A673 (cell line): ENCODE results near the gene FGF21. TPM values are rescaled to one million over a fixed set of nuclear protein-coding genes. Genes with fewer than 3 reads are reported as not detected.

ENCODE experiments used
- Bru-seq: library from RNA; stranded (reverse); fragments of 400-500 nt; gene quantifications from one replicate; lab custom pipeline; 2021; lab: Mats Ljungman, UMichigan
- BruChase-seq, 2 experiments: library from RNA; stranded (reverse); fragments of 400-500 nt; gene quantifications; one replicate each; lab custom pipeline; 2021; lab: Mats Ljungman, UMichigan
- BruUV-seq: library from RNA; stranded (reverse); fragments of 400-500 nt; replicated peaks from 2 replicates; lab custom pipeline; 2021; lab: Mats Ljungman, UMichigan
- CTCF ChIA-PET: fragments of 300-600 bp; sonication (Branson Sonifier 250); formaldehyde crosslinking; loops from one replicate; lab custom pipeline; 2022; ENCODE audit warnings: antibody characterized with exemption; lab: Charles Lee
- POLR2A ChIA-PET: fragments of 300-600 bp; sonication (Branson Sonifier 250); formaldehyde crosslinking; loops from one replicate; lab custom pipeline; 2022; ENCODE audit warnings: antibody characterized with exemption; ENCODE audit not compliant: low non-redundant PET; lab: Charles Lee
- DNase-seq: peaks from one replicate; pipeline ENCODE4 v3.0.0-alpha.2; 2015; ENCODE audit warnings: low spot score
- H3K27ac ChIP-seq: fragments of 200-600 bp; sonication (generic); 2 replicates; pipeline ENCODE4 v1.5.1; 2016; ENCODE audit warnings: mixed run types, low read depth, mild to moderate bottlenecking, mixed read lengths, antibody characterized with exemption, low read length; ENCODE audit not compliant: poor library complexity, severe bottlenecking
- H3K27me3 ChIP-seq: fragments of 200-600 bp; sonication (generic); replicated peaks from 2 replicates; pipeline ENCODE4 v1.6.1; 2017; ENCODE audit warnings: mixed run types, low read depth, mild to moderate bottlenecking, mixed read lengths, antibody characterized with exemption, low read length; ENCODE audit not compliant: insufficient read depth, poor library complexity
- H3K36me3 ChIP-seq: fragments of 200-600 bp; sonication (generic); 2 replicates; pipeline ENCODE4 v1.6.1; 2016; ENCODE audit warnings: mixed run types, mild to moderate bottlenecking, mixed read lengths, antibody characterized with exemption, low read length; ENCODE audit not compliant: insufficient read depth, poor library complexity, severe bottlenecking
- H3K4me1 ChIP-seq: fragments of 200-600 bp; sonication (generic); 2 replicates; pipeline ENCODE4 v1.6.1; 2017; ENCODE audit warnings: mixed run types, mild to moderate bottlenecking, mixed read lengths, antibody characterized with exemption, low read length; ENCODE audit not compliant: insufficient read depth, poor library complexity, severe bottlenecking
- H3K4me3 ChIP-seq: fragments of 200-600 bp; sonication (generic); 2 replicates; pipeline ENCODE4 v1.5.1; 2016; ENCODE audit warnings: low read depth, mixed run types, mild to moderate bottlenecking, mixed read lengths, low read length; ENCODE audit not compliant: poor library complexity, severe bottlenecking
- H3K9me3 ChIP-seq: fragments of 200-600 bp; sonication (generic); 2 replicates; pipeline ENCODE4 v1.6.1; 2016; ENCODE audit warnings: mixed run types, low read depth, mild to moderate bottlenecking, mixed read lengths, antibody characterized with exemption, low read length; ENCODE audit not compliant: poor library complexity, severe bottlenecking
- EZH2 ChIP-seq: fragments of 200-600 bp; sonication (generic); IDR thresholded peaks from 2 replicates; pipeline ENCODE4 v1.6.1; 2017; ENCODE audit warnings: borderline replicate concordance, low read depth, mild to moderate bottlenecking, mixed read lengths, antibody characterized with exemption, low read length; ENCODE audit not compliant: poor library complexity, severe bottlenecking
- intact Hi-C: fragments of 100-400 bp; cut with micrococcal nuclease; formaldehyde crosslinking; loops from one replicate; pipeline ENCODE4 v1.10.0; 2022; ENCODE audit not compliant: unreplicated experiment
- long read RNA-seq: library from polyadenylated mRNA; stranded (forward); transcript quantifications from one replicate; pipeline ENCODE4 v2.0.0, GENCODE V29; 2022
- total RNA-seq: library from RNA; stranded (reverse); gene quantifications from 2 replicates; pipeline ENCODE4 v1.2.3, GENCODE V29; 2021
- TF ChIP-seq, protein P1 (sequence below): fragments of 300-800, 200-600 bp; sonication (generic); conservative IDR thresholded peaks from 2 replicates; pipeline ENCODE4 v1.5.1; 2017; ENCODE audit warnings: low read depth, mild to moderate bottlenecking, antibody characterized with exemption, low read length, moderate library complexity, mixed read lengths

The FGF21 gene, protein sequence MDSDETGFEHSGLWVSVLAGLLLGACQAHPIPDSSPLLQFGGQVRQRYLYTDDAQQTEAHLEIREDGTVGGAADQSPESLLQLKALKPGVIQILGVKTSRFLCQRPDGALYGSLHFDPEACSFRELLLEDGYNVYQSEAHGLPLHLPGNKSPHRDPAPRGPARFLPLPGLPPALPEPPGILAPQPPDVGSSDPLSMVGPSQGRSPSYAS
- total RNA-seq (not detected in 2 replicates), Bru-seq, nascent RNA (not detected), BruChase-seq, experiment 1, labeled RNA remaining after a 2-hour chase (percentile 16 among the genes with signal in this experiment), BruChase-seq, experiment 2, labeled RNA remaining after a 6-hour chase (not detected)
- long read RNA-seq: 0 reads

DNA sequence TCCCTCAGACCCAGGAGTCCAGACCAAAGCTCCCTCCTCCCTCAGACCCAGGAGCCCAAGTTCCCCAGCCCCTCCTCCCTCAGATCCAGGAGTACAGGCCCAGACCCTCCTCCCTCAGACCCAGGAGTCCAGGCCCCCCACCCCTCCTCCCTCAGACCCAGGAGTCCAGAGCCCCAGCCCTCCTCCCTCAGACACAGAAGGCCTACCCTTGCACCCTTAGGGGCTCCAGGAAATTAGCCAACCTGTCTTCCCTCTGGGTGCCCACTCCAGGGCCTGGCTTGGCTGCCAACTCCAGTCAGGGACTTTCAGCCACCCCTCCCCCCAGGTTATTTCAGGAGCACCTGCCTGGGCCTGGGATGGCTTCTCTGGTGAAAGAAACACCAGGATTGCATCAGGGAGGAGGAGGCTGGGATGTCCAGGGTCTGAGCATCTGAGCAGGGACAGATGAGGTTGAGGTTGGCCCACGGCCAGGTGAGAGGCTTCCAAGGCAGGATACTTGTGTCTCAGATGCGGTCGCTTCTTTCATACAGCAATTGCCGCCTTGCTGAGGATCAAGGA lies at the start of gene FGF21:
Gene FGF21 (plus strand): TSS at position 441 of the 558 bp plus-strand sequence. CDS start 713 bp downstream, outside the sequence.
- Histone ChIP-seq H3K9me3 (no peaks in the 10 kb centered on the region), H3K4me3 (no peak within 1 kb of the TSS), H3K27me3 (no peaks in the 10 kb centered on the region), H3K4me1 (no peaks in the 10 kb centered on the region), H3K36me3 (no peaks in the 10 kb centered on the region), H3K27ac (peak within 1 kb of the TSS; percentile 37)
- ChIA-PET CTCF (interaction anchor here (0.6 kb wide), 1 partner anchor 246 kb away, joined by 7 read pairs; no protein-coding TSS in a partner anchor), POLR2A (no interaction called here)
- DNase-seq: no peak
- TF ChIP-seq, protein P1, sequence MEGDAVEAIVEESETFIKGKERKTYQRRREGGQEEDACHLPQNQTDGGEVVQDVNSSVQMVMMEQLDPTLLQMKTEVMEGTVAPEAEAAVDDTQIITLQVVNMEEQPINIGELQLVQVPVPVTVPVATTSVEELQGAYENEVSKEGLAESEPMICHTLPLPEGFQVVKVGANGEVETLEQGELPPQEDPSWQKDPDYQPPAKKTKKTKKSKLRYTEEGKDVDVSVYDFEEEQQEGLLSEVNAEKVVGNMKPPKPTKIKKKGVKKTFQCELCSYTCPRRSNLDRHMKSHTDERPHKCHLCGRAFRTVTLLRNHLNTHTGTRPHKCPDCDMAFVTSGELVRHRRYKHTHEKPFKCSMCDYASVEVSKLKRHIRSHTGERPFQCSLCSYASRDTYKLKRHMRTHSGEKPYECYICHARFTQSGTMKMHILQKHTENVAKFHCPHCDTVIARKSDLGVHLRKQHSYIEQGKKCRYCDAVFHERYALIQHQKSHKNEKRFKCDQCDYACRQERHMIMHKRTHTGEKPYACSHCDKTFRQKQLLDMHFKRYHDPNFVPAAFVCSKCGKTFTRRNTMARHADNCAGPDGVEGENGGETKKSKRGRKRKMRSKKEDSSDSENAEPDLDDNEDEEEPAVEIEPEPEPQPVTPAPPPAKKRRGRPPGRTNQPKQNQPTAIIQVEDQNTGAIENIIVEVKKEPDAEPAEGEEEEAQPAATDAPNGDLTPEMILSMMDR: no peak
- TF ChIP-seq EZH2: no peak
- intact Hi-C loops: no loop called here
- no TSS peak for BruUV-seq

DNA sequence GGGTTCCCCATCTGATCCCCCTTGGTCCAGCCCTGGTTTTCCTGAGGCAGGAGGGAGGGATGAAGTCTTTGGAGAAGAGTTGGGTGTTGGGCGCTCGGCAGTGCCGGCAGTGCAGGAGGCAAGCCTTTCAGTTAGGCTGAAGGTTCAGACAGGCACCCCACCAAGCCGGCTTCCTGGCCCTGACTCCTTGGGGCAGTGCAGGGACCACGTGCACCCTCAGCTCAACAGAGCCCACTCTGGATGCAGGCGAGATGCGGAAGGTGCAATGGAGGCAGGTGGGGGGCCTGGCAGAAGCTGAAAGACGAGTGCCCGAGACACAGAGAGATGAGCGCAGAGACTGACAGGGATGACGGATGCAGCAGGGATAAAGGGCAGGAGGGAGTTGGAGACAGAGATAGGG lies 46.9 kb upstream of the FGF21 start:
- CTCF ChIA-PET: no interaction called here

DNA sequence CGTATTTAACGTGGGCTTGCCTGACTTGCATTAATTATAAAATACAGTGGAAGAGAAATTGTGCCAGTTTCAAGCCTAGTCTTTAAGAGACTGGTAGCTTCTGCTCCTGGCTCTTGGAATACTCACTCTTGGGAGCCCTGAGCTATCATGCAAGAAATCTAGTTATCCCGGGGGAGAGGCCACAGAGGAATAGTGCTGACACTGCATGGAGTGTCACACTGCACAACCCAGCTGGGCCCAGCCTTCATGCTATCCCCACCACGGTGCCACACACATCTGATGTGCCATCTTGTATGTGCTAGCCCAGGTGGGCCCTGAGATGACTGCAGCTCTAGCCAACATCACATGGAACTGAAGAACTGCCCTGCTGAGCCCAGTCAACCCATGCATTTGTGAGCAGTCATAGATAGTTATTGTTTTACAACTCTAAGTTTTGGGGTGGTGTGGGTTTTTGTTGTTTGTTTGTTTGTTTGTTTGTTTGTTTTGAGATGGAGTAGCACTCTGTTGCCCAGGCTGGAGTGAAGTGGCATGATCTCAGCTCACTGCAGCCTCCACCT lies 44.1 kb upstream of the FGF21 start:
- no peaks in the 10 kb centered on the region for H3K9me3 ChIP-seq
- DNase-seq: no peak
- peaks cover 20% of the 10 kb centered on the region for H3K4me1 ChIP-seq
- TF ChIP-seq EZH2: no peak
- TF ChIP-seq, protein P1: no peak
- no peaks in the 10 kb centered on the region for H3K36me3 ChIP-seq
- BruUV-seq: no TSS peak
- H3K4me3 ChIP-seq: no peak overlapping the region
- ChIA-PET POLR2A (no interaction called here), CTCF (no interaction called here)
- H3K27me3 ChIP-seq: no peaks in the 10 kb centered on the region
- H3K27ac ChIP-seq: no peak overlapping the region
- intact Hi-C loops: loop anchor here (5.0 kb wide), 1 partner anchor 64 kb away; the partner anchor contains the start of gene CA11

More for the DNA sequence above, 46.9 kb upstream of the FGF21 start:
- Histone ChIP-seq H3K4me1 (peaks cover 7% of the 10 kb centered on the region), H3K4me3 (no peak overlapping the region), H3K9me3 (no peaks in the 10 kb centered on the region), H3K27ac (no peak overlapping the region), H3K27me3 (no peaks in the 10 kb centered on the region), H3K36me3 (no peaks in the 10 kb centered on the region)
- intact Hi-C loops: no loop called here
- no TSS peak for BruUV-seq
- no peak for DNase-seq
- TF ChIP-seq, protein P1: no peak
- TF ChIP-seq EZH2: no peak
- POLR2A ChIA-PET: no interaction called here
